ENCODE results near the gene CDK14.

CDK14 gene

DNA sequence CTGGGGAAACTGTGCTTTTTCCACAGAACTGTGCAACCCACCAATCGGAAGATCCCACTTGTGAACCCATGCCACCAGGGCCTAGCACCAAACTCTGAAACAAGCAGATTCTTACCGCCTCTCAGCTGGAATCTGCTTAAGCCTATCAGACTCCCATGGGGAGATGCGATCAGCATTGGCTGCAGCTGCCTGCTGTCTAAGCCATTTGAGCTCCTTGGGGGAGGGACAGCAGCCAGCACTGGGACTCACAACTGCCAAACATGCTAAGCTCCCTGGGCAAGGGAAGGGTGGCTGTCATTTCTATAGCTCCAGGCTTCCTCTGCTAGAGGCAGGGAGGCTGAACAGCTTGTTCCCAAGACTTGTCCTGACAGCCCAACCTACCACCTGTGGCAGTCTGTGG lies 283.8 kb downstream of the CDK14 start:
- Histone ChIP-seq H3K9me3 (ENCODE audit: insufficient read depth, low read length) (no peaks in the 10 kb centered on the region), H2AFZ (ENCODE audit: low read depth, low read length) (no peak overlapping the region), H4K20me1 (ENCODE audit: insufficient read depth, low read length) (no peaks in the 10 kb centered on the region), H3K4me3 (ENCODE audit: low read length) (no peak overlapping the region), H3K79me2 (ENCODE audit: low read length) (no peaks in the 10 kb centered on the region), H3K4me2 (ENCODE audit: low read length) (no peak overlapping the region), H3K36me3 (replicated peaks; ENCODE audit: low read depth, low read length) (peaks cover 9% of the 10 kb centered on the region), H3K4me1 (ENCODE audit: low read length) (peaks cover 26% of the 10 kb centered on the region), H3K27ac (ENCODE audit: low read length) (no peak overlapping the region), H3K9ac (ENCODE audit: low read length) (no peak overlapping the region), H3K27me3 (ENCODE audit: low read depth, low read length) (no peaks in the 10 kb centered on the region)
- TF ChIP-seq, protein P1, sequence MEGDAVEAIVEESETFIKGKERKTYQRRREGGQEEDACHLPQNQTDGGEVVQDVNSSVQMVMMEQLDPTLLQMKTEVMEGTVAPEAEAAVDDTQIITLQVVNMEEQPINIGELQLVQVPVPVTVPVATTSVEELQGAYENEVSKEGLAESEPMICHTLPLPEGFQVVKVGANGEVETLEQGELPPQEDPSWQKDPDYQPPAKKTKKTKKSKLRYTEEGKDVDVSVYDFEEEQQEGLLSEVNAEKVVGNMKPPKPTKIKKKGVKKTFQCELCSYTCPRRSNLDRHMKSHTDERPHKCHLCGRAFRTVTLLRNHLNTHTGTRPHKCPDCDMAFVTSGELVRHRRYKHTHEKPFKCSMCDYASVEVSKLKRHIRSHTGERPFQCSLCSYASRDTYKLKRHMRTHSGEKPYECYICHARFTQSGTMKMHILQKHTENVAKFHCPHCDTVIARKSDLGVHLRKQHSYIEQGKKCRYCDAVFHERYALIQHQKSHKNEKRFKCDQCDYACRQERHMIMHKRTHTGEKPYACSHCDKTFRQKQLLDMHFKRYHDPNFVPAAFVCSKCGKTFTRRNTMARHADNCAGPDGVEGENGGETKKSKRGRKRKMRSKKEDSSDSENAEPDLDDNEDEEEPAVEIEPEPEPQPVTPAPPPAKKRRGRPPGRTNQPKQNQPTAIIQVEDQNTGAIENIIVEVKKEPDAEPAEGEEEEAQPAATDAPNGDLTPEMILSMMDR (IDR thresholded peaks at IDR 0.05; ENCODE audit: low read depth, low read length): no peak
- TF ChIP-seq EZH2phosphoT487 (IDR thresholded peaks at IDR 0.05; ENCODE audit: low read depth): no peak

DNA sequence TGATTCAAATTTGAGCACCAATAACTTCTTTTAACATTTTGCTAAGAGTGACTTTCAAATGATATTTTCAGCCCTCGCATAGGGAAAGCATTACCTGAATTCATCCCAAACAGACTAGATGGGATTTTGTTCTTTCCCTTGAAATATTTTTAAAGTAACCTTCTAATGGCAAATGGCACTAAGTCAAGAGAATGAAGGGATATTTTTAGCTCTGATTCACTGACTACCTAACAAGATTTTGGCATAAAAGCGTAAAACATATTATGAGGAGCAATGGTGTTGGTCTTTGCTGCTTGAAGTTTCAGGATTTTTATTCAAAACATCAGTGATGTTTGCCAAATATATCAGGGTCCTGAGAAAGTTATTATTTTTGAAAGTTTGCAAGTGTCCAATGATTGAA lies 290.3 kb downstream of the CDK14 start:
- no peaks in the 10 kb centered on the region for H3K27me3 ChIP-seq (ENCODE audit: low read depth, low read length)
- no peaks in the 10 kb centered on the region for H3K36me3 ChIP-seq (replicated peaks; ENCODE audit: low read depth, low read length)
- H3K4me3 ChIP-seq (ENCODE audit: low read length): no peak overlapping the region
- TF ChIP-seq, protein P1 (IDR thresholded peaks at IDR 0.05; ENCODE audit: low read depth, low read length): no peak
- TF ChIP-seq EZH2phosphoT487 (IDR thresholded peaks at IDR 0.05; ENCODE audit: low read depth): no peak
- H3K9me3 ChIP-seq (ENCODE audit: insufficient read depth, low read length): no peaks in the 10 kb centered on the region
- no peaks in the 10 kb centered on the region for H4K20me1 ChIP-seq (ENCODE audit: insufficient read depth, low read length)
- no peak overlapping the region for H3K9ac ChIP-seq (ENCODE audit: low read length)
- H3K4me2 ChIP-seq (ENCODE audit: low read length): no peak overlapping the region
- H3K4me1 ChIP-seq (ENCODE audit: low read length): peaks cover 9% of the 10 kb centered on the region
- no peak overlapping the region for H3K27ac ChIP-seq (ENCODE audit: low read length)
- no peak overlapping the region for H2AFZ ChIP-seq (ENCODE audit: low read depth, low read length)
- no peaks in the 10 kb centered on the region for H3K79me2 ChIP-seq (ENCODE audit: low read length)

DNA sequence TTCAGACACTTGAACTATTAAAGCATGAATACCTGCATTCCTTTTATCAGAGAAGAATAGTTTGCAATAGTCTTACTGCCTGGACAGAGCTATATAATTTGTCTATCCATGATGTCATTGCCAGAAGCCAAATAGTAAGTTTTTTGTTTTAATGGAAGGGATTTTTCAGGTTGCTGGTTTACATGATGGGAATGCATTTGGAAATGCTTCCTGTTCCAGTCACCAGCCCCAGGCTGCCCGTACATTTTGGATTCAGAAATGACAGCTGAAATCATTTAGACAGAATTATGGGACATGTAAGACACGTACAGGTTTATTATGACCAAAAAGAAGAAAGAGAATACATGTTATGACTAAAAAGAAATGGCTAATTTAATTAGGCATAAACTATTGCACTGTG lies 293.1 kb downstream of the CDK14 start:
- Histone ChIP-seq H3K9me3 (ENCODE audit: insufficient read depth, low read length) (no peaks in the 10 kb centered on the region), H3K27me3 (ENCODE audit: low read depth, low read length) (no peaks in the 10 kb centered on the region), H3K4me1 (ENCODE audit: low read length) (peaks cover 26% of the 10 kb centered on the region), H3K9ac (ENCODE audit: low read length) (no peak overlapping the region), H4K20me1 (ENCODE audit: insufficient read depth, low read length) (no peaks in the 10 kb centered on the region), H3K4me3 (ENCODE audit: low read length) (no peak overlapping the region), H2AFZ (ENCODE audit: low read depth, low read length) (no peak overlapping the region), H3K27ac (ENCODE audit: low read length) (no peak overlapping the region), H3K4me2 (ENCODE audit: low read length) (no peak overlapping the region), H3K36me3 (replicated peaks; ENCODE audit: low read depth, low read length) (no peaks in the 10 kb centered on the region), H3K79me2 (ENCODE audit: low read length) (no peaks in the 10 kb centered on the region)
- TF ChIP-seq, protein P1 (IDR thresholded peaks at IDR 0.05; ENCODE audit: low read depth, low read length): no peak
- no peak for TF ChIP-seq EZH2phosphoT487 (IDR thresholded peaks at IDR 0.05; ENCODE audit: low read depth)

DNA sequence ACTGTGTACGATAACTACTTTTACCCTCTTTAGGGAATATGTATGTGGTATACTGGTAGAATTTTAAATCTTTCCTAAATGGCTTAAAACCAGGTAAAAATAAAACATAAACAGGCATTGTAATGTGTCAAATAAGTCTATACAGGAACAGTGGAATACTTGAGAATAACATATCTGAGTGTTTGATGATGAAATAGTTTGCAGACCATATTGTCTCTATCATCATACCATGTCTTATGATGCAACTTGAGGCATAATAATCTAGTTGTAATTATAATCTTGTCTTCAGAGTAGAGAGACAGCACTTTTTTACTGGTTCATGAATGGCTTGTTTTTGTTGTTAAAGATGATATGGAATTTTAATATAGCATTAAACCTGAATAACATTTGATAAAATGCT lies 293.5 kb downstream of the CDK14 start:
- Histone ChIP-seq H3K4me1 (ENCODE audit: low read length) (peaks cover 26% of the 10 kb centered on the region), H3K79me2 (ENCODE audit: low read length) (no peaks in the 10 kb centered on the region), H2AFZ (ENCODE audit: low read depth, low read length) (no peak overlapping the region), H3K27ac (ENCODE audit: low read length) (no peak overlapping the region), H3K9me3 (ENCODE audit: insufficient read depth, low read length) (no peaks in the 10 kb centered on the region), H4K20me1 (ENCODE audit: insufficient read depth, low read length) (no peaks in the 10 kb centered on the region), H3K36me3 (replicated peaks; ENCODE audit: low read depth, low read length) (no peaks in the 10 kb centered on the region), H3K27me3 (ENCODE audit: low read depth, low read length) (no peaks in the 10 kb centered on the region), H3K4me3 (ENCODE audit: low read length) (no peak overlapping the region), H3K9ac (ENCODE audit: low read length) (no peak overlapping the region), H3K4me2 (ENCODE audit: low read length) (no peak overlapping the region)
- TF ChIP-seq, protein P1 (IDR thresholded peaks at IDR 0.05; ENCODE audit: low read depth, low read length): no peak
- no peak for TF ChIP-seq EZH2phosphoT487 (IDR thresholded peaks at IDR 0.05; ENCODE audit: low read depth)

Measured in OCI-LY3 (cell line).